Liver (tissue), 9 donors: Measurements from ENCODE around the gene TMEM42. TPM values are rescaled to one million over a fixed set of nuclear protein-coding genes. Genes with fewer than 3 reads are reported as not detected.

Source experiments
- DNase-seq: peaks from one replicate; pipeline ENCODE4 v3.0.0-alpha.2; 2017; ENCODE audit warnings: low spot score
- H3K27ac ChIP-seq, 2 donors: one replicate each; pipeline ENCODE4 v1.7.0; 2013; ENCODE audit warnings: inconsistent platforms in 2 of 2, low read length in 2 of 2, control low read depth in 1 of 2, low read depth in 1 of 2, mild to moderate bottlenecking in 1 of 2
- H3K27me3 ChIP-seq, 4 donors: one replicate each; pipeline versions ENCODE4 v1.6.1 to v1.7.0; 2013; ENCODE audit warnings: low read length in 3 of 4, inconsistent platforms in 1 of 4, mild to moderate bottlenecking in 1 of 4, moderate library complexity in 1 of 4; ENCODE audit not compliant: control insufficient read depth in 4 of 4, insufficient read depth in 4 of 4
- H3K36me3 ChIP-seq, 4 donors: one replicate each; pipeline versions ENCODE4 v1.6.1 to v1.7.0; 2013; ENCODE audit warnings: low read length in 3 of 4, mild to moderate bottlenecking in 3 of 4, low read depth in 1 of 4, moderate library complexity in 1 of 4; ENCODE audit not compliant: control insufficient read depth in 4 of 4, insufficient read depth in 3 of 4
- H3K4me1 ChIP-seq, 4 donors: one replicate each; pipeline versions ENCODE4 v1.6.1 to v1.7.0; 2013; ENCODE audit warnings: low read length in 3 of 4, mild to moderate bottlenecking in 3 of 4, moderate library complexity in 1 of 4; ENCODE audit not compliant: control insufficient read depth in 4 of 4, insufficient read depth in 4 of 4
- H3K4me3 ChIP-seq, 3 donors: one replicate each; pipeline versions ENCODE4 v1.6.1 to v1.7.0; 2013; ENCODE audit warnings: low read length in 3 of 3, control low read depth in 1 of 3, low read depth in 1 of 3, mild to moderate bottlenecking in 1 of 3
- H3K9ac ChIP-seq, 2 donors: one replicate each; pipeline ENCODE4 v1.7.0; 2013; ENCODE audit warnings: low read length in 2 of 2, mild to moderate bottlenecking in 2 of 2, moderate library complexity in 2 of 2, control low read depth in 1 of 2, low read depth in 1 of 2
- H3K9me3 ChIP-seq, 4 donors: one replicate each; pipeline versions ENCODE4 v1.6.1 to v1.7.0; 2013; ENCODE audit warnings: low read length in 3 of 4; ENCODE audit not compliant: control insufficient read depth in 4 of 4
- ATF3 ChIP-seq: IDR thresholded peaks from 2 replicates; pipeline ENCODE4 v1.6.1; 2016; ENCODE audit warnings: antibody characterized with exemption
- EGR1 ChIP-seq, 2 donors: IDR thresholded peaks; 2 replicates each; pipeline ENCODE4 v1.6.1; 2016 to 2018; ENCODE audit warnings: antibody characterized with exemption in 2 of 2, low read depth in 2 of 2
- FOXA1 ChIP-seq: IDR thresholded peaks from 2 replicates; pipeline ENCODE4 v1.6.1; 2016; ENCODE audit warnings: antibody characterized with exemption
- FOXA2 ChIP-seq: IDR thresholded peaks from 2 replicates; pipeline ENCODE4 v1.6.1; 2016; ENCODE audit warnings: antibody characterized with exemption
- HNF4A ChIP-seq, 2 donors: conservative IDR thresholded peaks; 2 replicates each; pipeline ENCODE4 v1.6.1; 2016; ENCODE audit warnings: antibody characterized with exemption in 2 of 2, mild to moderate bottlenecking in 2 of 2
- NR2F2 ChIP-seq: IDR thresholded peaks from 2 replicates; pipeline ENCODE4 v1.6.1; 2016; ENCODE audit warnings: antibody characterized with exemption
- RXRA ChIP-seq, 2 donors: IDR thresholded peaks; 2 replicates each; pipeline ENCODE4 v1.6.1; 2017 to 2018; ENCODE audit warnings: antibody characterized with exemption in 2 of 2, mild to moderate bottlenecking in 1 of 2
- TAF1 ChIP-seq: conservative IDR thresholded peaks from 2 replicates; pipeline ENCODE4 v1.6.1; 2016; ENCODE audit warnings: antibody characterized with exemption, mild to moderate bottlenecking
- YY1 ChIP-seq: IDR thresholded peaks from 2 replicates; pipeline ENCODE4 v1.6.1; 2016; ENCODE audit warnings: antibody characterized with exemption, mild to moderate bottlenecking
- ZBTB33 ChIP-seq: IDR thresholded peaks from 2 replicates; pipeline ENCODE4 v1.6.1; 2016; ENCODE audit warnings: antibody characterized with exemption
- WGBS: extraction: QIAGEN DNeasy Blood & Tissue Kit; methylation state at CpG from one replicate; pipeline ENCODE4 v1.1.7; 2013; 5-methylcytosine and 5-hydroxymethylcytosine counted together
- polyA plus RNA-seq, 2 donors: library from polyadenylated mRNA; stranded (reverse) in 1 of 2; unstranded in 1 of 2; fragments of 200-250 nt in 1 of 2; fragments of >200 nt in 1 of 2; fragmentation: Nextera tagmentation in 1 of 2; extraction: Ambion mirVana in 1 of 2; gene quantifications; one replicate each; pipeline versions ENCODE4 v1.2.1 to v1.2.3, GENCODE V29; 2013 to 2015
- total RNA-seq, 2 donors: library from RNA; depleted of rRNA; stranded (reverse); fragments of >200 nt; gene quantifications; one replicate each; pipeline ENCODE4 v1.2.3, GENCODE V29; 2014
- TF ChIP-seq, protein P1 (sequence below): IDR thresholded peaks from 2 replicates; pipeline ENCODE4 v1.6.1; 2016; ENCODE audit warnings: antibody characterized with exemption, mild to moderate bottlenecking
- TF ChIP-seq, protein P2 (sequence below): fragments of 150-350 bp; IDR thresholded peaks from 2 replicates; pipeline ENCODE4 v1.5.1; 2017; ENCODE audit warnings: improper control_type of control experiment, low read depth, low read length; ENCODE audit not compliant: missing input control
- donor health status: healthy.
- donor health status: healthy.
- donor health status: healthy.
- donor health status: healthy.
- donor health status: healthy.

TMEM42 gene
- total and polyA plus RNA-seq, 4 donors, result 5.8 to 9.9 (median 8.1) TPM

- TF ChIP-seq, protein P1, sequence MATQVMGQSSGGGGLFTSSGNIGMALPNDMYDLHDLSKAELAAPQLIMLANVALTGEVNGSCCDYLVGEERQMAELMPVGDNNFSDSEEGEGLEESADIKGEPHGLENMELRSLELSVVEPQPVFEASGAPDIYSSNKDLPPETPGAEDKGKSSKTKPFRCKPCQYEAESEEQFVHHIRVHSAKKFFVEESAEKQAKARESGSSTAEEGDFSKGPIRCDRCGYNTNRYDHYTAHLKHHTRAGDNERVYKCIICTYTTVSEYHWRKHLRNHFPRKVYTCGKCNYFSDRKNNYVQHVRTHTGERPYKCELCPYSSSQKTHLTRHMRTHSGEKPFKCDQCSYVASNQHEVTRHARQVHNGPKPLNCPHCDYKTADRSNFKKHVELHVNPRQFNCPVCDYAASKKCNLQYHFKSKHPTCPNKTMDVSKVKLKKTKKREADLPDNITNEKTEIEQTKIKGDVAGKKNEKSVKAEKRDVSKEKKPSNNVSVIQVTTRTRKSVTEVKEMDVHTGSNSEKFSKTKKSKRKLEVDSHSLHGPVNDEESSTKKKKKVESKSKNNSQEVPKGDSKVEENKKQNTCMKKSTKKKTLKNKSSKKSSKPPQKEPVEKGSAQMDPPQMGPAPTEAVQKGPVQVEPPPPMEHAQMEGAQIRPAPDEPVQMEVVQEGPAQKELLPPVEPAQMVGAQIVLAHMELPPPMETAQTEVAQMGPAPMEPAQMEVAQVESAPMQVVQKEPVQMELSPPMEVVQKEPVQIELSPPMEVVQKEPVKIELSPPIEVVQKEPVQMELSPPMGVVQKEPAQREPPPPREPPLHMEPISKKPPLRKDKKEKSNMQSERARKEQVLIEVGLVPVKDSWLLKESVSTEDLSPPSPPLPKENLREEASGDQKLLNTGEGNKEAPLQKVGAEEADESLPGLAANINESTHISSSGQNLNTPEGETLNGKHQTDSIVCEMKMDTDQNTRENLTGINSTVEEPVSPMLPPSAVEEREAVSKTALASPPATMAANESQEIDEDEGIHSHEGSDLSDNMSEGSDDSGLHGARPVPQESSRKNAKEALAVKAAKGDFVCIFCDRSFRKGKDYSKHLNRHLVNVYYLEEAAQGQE, result no peak
- no peak for TF ChIP-seq EGR1 (IDR thresholded peaks at IDR 0.05; ENCODE audit: low read depth in 2 of 2)
- TF ChIP-seq HNF4A (conservative IDR thresholded peaks at IDR 0.05), result no peak
- no peak for TF ChIP-seq FOXA1
- TF ChIP-seq YY1, result no peak
- TF ChIP-seq ZBTB33, result no peak
- no peak for DNase-seq
- Histone ChIP-seq H3K27me3 (no peaks in the 10 kb centered on the region), H3K4me1 (no peaks in the 10 kb centered on the region), H3K36me3 (no peaks in the 10 kb centered on the region), H3K27ac (no peak overlapping the region), H3K9ac (no peak overlapping the region), H3K4me3 (no peak overlapping the region), H3K9me3 (no peaks in the 10 kb centered on the region)
- 71% methylated on average over 3 of the region's 3 CpGs for WGBS
These were observed 29.1 kb downstream of the TMEM42 start for GRCh38 chr3:44890852-44891251.

GRCh38 chr3:44892689-44893088, 31.0 kb downstream of the TMEM42 start:
- no peak for DNase-seq
- WGBS, result 85% methylated on average over 3 of the region's 3 CpGs
- H3K4me3 ChIP-seq, result no peak overlapping the region
- H3K4me1 ChIP-seq, result no peaks in the 10 kb centered on the region
- no peaks in the 10 kb centered on the region for H3K9me3 ChIP-seq
- TF ChIP-seq NR2F2 (no peak), RXRA (IDR thresholded peaks at IDR 0.05) (no peak)
- TF ChIP-seq, protein P2, sequence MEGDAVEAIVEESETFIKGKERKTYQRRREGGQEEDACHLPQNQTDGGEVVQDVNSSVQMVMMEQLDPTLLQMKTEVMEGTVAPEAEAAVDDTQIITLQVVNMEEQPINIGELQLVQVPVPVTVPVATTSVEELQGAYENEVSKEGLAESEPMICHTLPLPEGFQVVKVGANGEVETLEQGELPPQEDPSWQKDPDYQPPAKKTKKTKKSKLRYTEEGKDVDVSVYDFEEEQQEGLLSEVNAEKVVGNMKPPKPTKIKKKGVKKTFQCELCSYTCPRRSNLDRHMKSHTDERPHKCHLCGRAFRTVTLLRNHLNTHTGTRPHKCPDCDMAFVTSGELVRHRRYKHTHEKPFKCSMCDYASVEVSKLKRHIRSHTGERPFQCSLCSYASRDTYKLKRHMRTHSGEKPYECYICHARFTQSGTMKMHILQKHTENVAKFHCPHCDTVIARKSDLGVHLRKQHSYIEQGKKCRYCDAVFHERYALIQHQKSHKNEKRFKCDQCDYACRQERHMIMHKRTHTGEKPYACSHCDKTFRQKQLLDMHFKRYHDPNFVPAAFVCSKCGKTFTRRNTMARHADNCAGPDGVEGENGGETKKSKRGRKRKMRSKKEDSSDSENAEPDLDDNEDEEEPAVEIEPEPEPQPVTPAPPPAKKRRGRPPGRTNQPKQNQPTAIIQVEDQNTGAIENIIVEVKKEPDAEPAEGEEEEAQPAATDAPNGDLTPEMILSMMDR, result no peak
- no peaks in the 10 kb centered on the region for H3K36me3 ChIP-seq
- no peaks in the 10 kb centered on the region for H3K27me3 ChIP-seq
- H3K27ac ChIP-seq, result no peak overlapping the region
- H3K9ac ChIP-seq, result no peak overlapping the region

GRCh38 chr3:44893097-44893496, 31.4 kb downstream of the TMEM42 start:
- H3K4me3 ChIP-seq, result no peak overlapping the region
- DNase-seq, result no peak
- WGBS, result 80% methylated on average over 2 of the region's 2 CpGs
- no peak overlapping the region for H3K9ac ChIP-seq
- no peaks in the 10 kb centered on the region for H3K36me3 ChIP-seq
- no peaks in the 10 kb centered on the region for H3K27me3 ChIP-seq
- no peaks in the 10 kb centered on the region for H3K9me3 ChIP-seq
- H3K27ac ChIP-seq, result no peak overlapping the region
- no peaks in the 10 kb centered on the region for H3K4me1 ChIP-seq
- TF ChIP-seq FOXA2 (no peak), ATF3 (no peak), TAF1 (no peak), ZBTB33 (no peak), YY1 (no peak), NR2F2 (no peak)
- TF ChIP-seq, protein P2, result no peak
